SU-DHL-6 (cell line): ENCODE data around the gene SNX14.

Source experiments
- H2AFZ ChIP-seq: fragments of 200-600 bp; sonication (generic); 2 replicates; pipeline ENCODE4 v1.6.1; 2014; ENCODE audit warnings: low read depth, mild to moderate bottlenecking, moderate library complexity, mixed read lengths, antibody characterized with exemption, low read length; ENCODE audit not compliant: severe bottlenecking
- H3F3A ChIP-seq: fragments of 200-600 bp; shearing (Covaris generic); 2 replicates; pipeline ENCODE4 v1.6.0; 2016; ENCODE audit warnings: antibody characterized with exemption, mild to moderate bottlenecking; ENCODE audit not compliant: insufficient read depth
- H3K27ac ChIP-seq: fragments of 200-600 bp; sonication (generic); 2 replicates; pipeline ENCODE4 v1.5.1; 2016; ENCODE audit warnings: low read depth, mild to moderate bottlenecking, low read length, moderate library complexity, mixed read lengths
- H3K27me3 ChIP-seq: fragments of 200-600 bp; sonication (generic), shearing (Covaris generic); 2 replicates; pipeline ENCODE4 v1.6.0; 2014; ENCODE audit warnings: mild to moderate bottlenecking, low read length
- H3K36me3 ChIP-seq: fragments of 200-600 bp; sonication (generic); 2 replicates; pipeline ENCODE4 v1.6.1; 2014; ENCODE audit warnings: mild to moderate bottlenecking, low read length, mixed read lengths
- H3K4me2 ChIP-seq: fragments of 300-600, 200-600 bp; shearing (Covaris generic), sonication (generic); 2 replicates; pipeline ENCODE4 v1.6.0; 2014; ENCODE audit warnings: low read length, low read depth, mild to moderate bottlenecking; ENCODE audit not compliant: poor library complexity, severe bottlenecking
- H3K4me3 ChIP-seq: fragments of 200-600 bp; sonication (generic); 2 replicates; pipeline ENCODE4 v1.5.1; 2014; ENCODE audit warnings: antibody characterized with exemption, low read length, mild to moderate bottlenecking, mixed read lengths; ENCODE audit not compliant: insufficient read depth, poor library complexity, severe bottlenecking
- H3K79me2 ChIP-seq: fragments of 200-600 bp; sonication (generic); 2 replicates; pipeline ENCODE4 v1.6.1; 2014; ENCODE audit warnings: mild to moderate bottlenecking, low read length, moderate library complexity; ENCODE audit not compliant: insufficient read depth
- H3K9ac ChIP-seq: fragments of 200-600 bp; sonication (generic); 2 replicates; pipeline ENCODE4 v1.7.0; 2014; ENCODE audit warnings: mild to moderate bottlenecking, low read length
- H3K9me2 ChIP-seq: fragments of 200-600 bp; sonication (generic); replicated peaks from 2 replicates; pipeline ENCODE4 v1.6.1; 2014; ENCODE audit warnings: low read length; ENCODE audit not compliant: insufficient read depth
- H3K9me3 ChIP-seq: fragments of 200-600 bp; sonication (generic); 2 replicates; pipeline ENCODE4 v1.6.1; 2014; ENCODE audit warnings: low read length, mixed read lengths; ENCODE audit not compliant: insufficient read depth
- H4K20me1 ChIP-seq: fragments of 200-600 bp; sonication (generic); 2 replicates; pipeline ENCODE4 v1.6.1; 2014; ENCODE audit warnings: low read depth, mild to moderate bottlenecking, antibody characterized with exemption, low read length, moderate library complexity, mixed read lengths
- CTCF ChIP-seq: fragments of 200-600 bp; sonication (generic); IDR thresholded peaks from one replicate; pipeline ENCODE4 v1.5.1; 2017; ENCODE audit warnings: antibody characterized with exemption, mild to moderate bottlenecking, low read length, moderate library complexity; ENCODE audit not compliant: insufficient read depth, poor library complexity, severe bottlenecking
- EZH2phosphoT487 ChIP-seq: fragments of 200-600 bp; sonication (generic), shearing (Covaris generic); conservative IDR thresholded peaks from 2 replicates; pipeline ENCODE4 v1.6.1; 2018; ENCODE audit warnings: mild to moderate bottlenecking, antibody characterized with exemption, low read length, moderate library complexity, mixed read lengths

The SNX14 gene

DNA sequence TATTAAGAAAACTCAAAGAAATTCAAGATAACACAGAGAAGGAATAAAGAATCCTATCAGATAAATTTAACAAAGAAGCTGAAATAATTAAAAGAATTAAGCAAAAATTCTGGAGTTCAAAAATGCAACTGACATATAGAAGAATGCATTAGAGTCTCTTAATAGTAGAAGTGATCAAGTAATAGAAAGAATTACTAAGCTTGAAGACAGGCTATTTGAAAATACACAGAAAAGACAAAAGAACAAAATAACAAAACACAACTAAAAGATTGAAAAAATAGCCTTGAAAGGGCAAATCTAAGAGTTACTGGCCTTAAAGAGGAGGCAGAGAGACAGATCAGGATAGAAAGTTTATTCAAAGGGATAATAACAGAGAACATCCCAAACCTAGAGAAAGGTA is 12.1 kb downstream of the SNX14 start:
- Histone ChIP-seq H3K36me3 (peaks cover 9% of the 10 kb centered on the region), H3K4me2 (no peak overlapping the region), H3K9me3 (peaks cover 5% of the 10 kb centered on the region; the same call in 1 of the 2 replicates), H3K27me3 (no peaks in the 10 kb centered on the region), H3K27ac (no peak overlapping the region), H3F3A (no peaks in the 10 kb centered on the region), H4K20me1 (peaks cover 3% of the 10 kb centered on the region; the same call in 1 of the 2 replicates), H2AFZ (no peak overlapping the region), H3K9ac (no peak overlapping the region), H3K4me3 (no peak overlapping the region), H3K9me2 (no peaks in the 10 kb centered on the region), H3K79me2 (peaks cover 93% of the 10 kb centered on the region)
- no peak for TF ChIP-seq EZH2phosphoT487
- TF ChIP-seq CTCF: no peak

- Histone ChIP-seq H3K9ac (no peak overlapping the region), H3K79me2 (peaks cover 93% of the 10 kb centered on the region), H2AFZ (no peak overlapping the region), H3K4me2 (no peak overlapping the region), H4K20me1 (peaks cover 4% of the 10 kb centered on the region; the same call in 1 of the 2 replicates), H3K27ac (no peak overlapping the region), H3K9me2 (no peaks in the 10 kb centered on the region), H3F3A (no peaks in the 10 kb centered on the region), H3K36me3 (peaks cover 7% of the 10 kb centered on the region), H3K9me3 (peaks cover 5% of the 10 kb centered on the region; the same call in 1 of the 2 replicates), H3K4me3 (no peak overlapping the region), H3K27me3 (no peaks in the 10 kb centered on the region)
- TF ChIP-seq CTCF: no peak
- no peak for TF ChIP-seq EZH2phosphoT487
These were observed 12.8 kb downstream of the SNX14 start for GRCh38 chr6:85580878-85581267.

DNA sequence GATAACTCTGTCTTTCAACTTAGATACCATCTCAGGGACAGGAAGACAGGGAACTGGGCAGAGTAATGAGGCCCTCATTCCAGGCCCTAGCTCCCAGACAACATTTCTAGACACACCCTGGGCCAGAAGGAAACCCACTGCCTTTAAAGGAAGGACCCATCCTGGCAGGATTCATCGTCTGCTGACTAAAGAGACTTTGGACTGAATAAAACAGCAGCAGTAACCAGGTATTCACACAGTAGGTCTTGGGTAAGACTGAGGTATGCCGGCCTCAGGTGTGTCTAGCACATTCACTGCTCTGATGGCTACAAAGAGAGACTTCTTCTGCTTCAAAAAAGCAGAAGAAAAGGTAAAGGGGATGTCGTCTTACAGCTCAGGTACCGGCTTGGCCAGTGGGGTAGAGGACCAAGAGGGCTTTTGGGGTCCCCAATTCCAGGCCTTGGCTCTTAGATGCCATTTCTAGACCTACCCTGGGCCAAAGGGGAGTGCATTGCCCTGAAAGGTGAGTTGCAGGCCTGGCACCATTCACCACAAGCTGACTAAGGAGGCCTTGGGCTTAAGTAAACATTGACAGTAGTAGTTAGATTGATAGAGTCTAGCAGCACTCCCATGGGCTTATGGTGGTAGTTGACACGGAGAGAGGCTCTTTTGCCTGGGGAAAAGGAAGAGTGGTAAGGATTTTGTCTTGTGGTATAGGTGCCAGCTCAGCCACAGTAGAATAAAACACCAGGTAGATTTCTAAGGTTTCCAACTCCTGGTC is 13.4 kb downstream of the SNX14 start:
- no peaks in the 10 kb centered on the region for H3K27me3 ChIP-seq
- H3F3A ChIP-seq: no peaks in the 10 kb centered on the region
- H3K27ac ChIP-seq: no peak overlapping the region
- peaks cover 5% of the 10 kb centered on the region; the same call in 1 of the 2 replicates for H3K9me3 ChIP-seq
- H3K79me2 ChIP-seq: peaks cover 93% of the 10 kb centered on the region
- H3K4me2 ChIP-seq: no peak overlapping the region
- peaks cover 4% of the 10 kb centered on the region for H4K20me1 ChIP-seq
- no peak overlapping the region for H3K4me3 ChIP-seq
- no peak for TF ChIP-seq CTCF
- no peak for TF ChIP-seq EZH2phosphoT487
- no peak overlapping the region for H3K9ac ChIP-seq
- peaks cover under 1% of the 10 kb centered on the region; the same call in 1 of the 2 replicates for H3K36me3 ChIP-seq
- no peak overlapping the region for H2AFZ ChIP-seq
- H3K9me2 ChIP-seq: no peaks in the 10 kb centered on the region
